Neuron (in vitro differentiated cells): Measurements from ENCODE around the gene CNIH1.
"Not testable (repeated sequence)": the region's sequence is repeated elsewhere in the genome, so short reads cannot be mapped to it uniquely, and the experiment has no call there.

Experiments
- H2AFZ ChIP-seq: one replicate; pipeline ENCODE4 v1.6.1; 2013; ENCODE audit warnings: low read depth, mild to moderate bottlenecking, inconsistent platforms, low read length, moderate library complexity
- H3K27me3 ChIP-seq: one replicate; pipeline ENCODE4 v1.6.1; 2013; ENCODE audit warnings: low read length; ENCODE audit not compliant: insufficient read depth
- H3K36me3 ChIP-seq: one replicate; pipeline ENCODE4 v1.6.1; 2013; ENCODE audit warnings: low read length; ENCODE audit not compliant: insufficient read depth
- H3K4me1 ChIP-seq: one replicate; pipeline ENCODE4 v1.6.1; 2013; ENCODE audit warnings: low read length; ENCODE audit not compliant: insufficient read depth
- H3K4me3 ChIP-seq: 2 replicates; pipeline ENCODE4 v1.5.1; 2013; ENCODE audit warnings: mild to moderate bottlenecking, low read length, moderate library complexity
- H3K9me3 ChIP-seq: one replicate; pipeline ENCODE4 v1.6.1; 2013; ENCODE audit warnings: low read length

CNIH1 gene

DNA sequence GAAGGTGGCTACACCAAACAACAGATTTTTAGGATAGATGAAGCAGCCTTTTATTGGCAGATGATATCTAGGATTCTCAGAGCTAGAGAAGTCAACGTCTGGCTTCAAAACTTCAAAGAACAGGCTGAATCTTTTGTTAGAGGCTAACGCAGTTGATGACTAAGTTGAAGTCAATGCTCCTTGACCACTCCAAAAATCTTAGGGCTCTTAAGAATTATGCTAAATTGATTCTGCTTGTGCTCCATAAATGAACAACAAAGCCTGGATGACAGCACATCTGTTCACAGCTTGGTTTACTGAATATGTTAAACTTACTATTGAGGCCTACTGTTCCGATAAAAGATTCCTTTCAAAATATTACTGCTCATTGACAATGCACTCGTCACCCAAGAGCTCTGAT, 57.3 kb downstream of the CNIH1 start:
- Histone ChIP-seq H3K9me3 (no peaks in the 10 kb centered on the region), H3K4me3 (no peak overlapping the region), H3K36me3 (no peaks in the 10 kb centered on the region), H3K27me3 (no peaks in the 10 kb centered on the region), H3K4me1 (peaks cover 13% of the 10 kb centered on the region), H2AFZ (no peak overlapping the region)

DNA sequence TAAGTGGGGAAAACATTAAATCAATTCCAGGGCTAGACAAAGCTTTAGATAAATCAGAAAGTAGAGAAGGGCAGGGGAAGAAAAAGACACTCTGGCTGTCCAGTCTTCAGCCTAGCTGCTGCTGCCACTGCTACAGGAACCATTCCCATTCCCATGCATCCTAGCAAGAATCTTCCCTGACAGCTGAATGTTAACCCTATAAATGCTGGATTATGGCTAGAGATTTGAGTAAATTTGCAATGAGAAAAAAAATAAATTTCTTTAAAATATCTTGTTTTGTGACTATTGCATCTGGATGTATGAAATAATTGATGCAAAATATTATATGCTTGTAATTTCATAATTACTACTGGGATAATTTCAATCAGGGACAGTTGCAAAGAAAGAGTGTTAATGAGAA, 59.4 kb downstream of the CNIH1 start:
- Histone ChIP-seq H3K4me3 (no peak overlapping the region), H3K4me1 (peaks cover 11% of the 10 kb centered on the region), H3K27me3 (no peaks in the 10 kb centered on the region), H2AFZ (no peak overlapping the region), H3K36me3 (no peaks in the 10 kb centered on the region), H3K9me3 (no peaks in the 10 kb centered on the region)

DNA sequence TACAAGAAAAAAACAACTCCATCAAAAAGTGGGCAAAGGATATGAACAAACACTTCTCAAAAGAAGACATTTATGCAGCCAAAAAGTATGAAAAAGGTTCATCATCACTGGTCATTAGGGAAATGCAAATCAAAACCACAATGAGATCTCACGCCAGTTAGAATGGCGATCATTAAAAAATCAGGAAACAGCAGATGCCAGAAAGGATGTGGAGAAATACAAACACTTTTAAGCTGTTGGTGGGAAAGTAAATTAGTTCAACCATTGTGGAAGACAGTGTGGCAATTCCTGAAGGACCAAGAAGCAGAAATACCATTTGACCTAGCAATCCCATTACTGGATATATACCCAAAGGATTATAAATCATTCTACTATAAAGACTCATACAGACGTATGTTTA, 60.6 kb downstream of the CNIH1 start:
- not testable (repeated sequence) for H3K36me3 ChIP-seq, H3K9me3 ChIP-seq, H3K4me3 ChIP-seq, H3K27me3 ChIP-seq, H2AFZ ChIP-seq, H3K4me1 ChIP-seq

DNA sequence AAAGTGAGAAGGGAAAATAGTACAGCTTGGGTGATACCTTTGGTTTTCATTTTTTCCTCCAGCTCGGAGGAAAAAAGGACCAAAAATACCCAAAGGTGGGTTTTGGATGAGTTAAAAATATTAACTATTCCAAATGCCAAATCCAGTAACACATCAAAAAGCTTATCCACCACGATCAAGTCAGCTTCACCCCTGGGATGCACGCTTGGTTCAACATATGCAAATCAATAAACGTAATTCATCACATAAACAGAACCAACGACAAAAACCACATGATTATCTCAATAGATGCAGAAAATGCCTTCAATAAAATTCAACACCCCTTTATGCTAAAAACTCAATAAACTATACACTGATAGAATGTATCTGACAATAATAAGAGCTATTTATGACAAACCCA, 62.3 kb downstream of the CNIH1 start:
- not testable (repeated sequence) for H3K36me3 ChIP-seq, H3K4me3 ChIP-seq, H3K9me3 ChIP-seq, H2AFZ ChIP-seq, H3K4me1 ChIP-seq, H3K27me3 ChIP-seq

DNA sequence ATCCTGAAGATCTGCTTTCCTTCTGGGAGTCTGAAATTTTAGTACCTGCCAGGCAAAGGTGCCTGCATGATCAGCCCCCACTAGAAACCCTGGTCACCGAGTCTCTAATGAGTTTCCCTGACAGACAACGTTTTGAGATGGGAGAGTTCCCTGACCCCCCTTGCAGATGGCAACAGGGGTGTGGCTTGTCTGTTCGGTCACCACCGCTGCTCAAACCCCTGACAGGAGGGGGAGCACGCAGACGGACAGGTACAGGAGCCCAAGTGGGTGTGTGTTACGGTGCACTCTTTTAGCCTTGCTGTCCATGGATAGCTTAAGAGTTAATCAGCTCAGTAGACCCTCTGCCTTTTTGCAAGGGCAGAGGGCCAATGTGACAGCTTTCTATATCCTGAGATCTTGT, 63.7 kb downstream of the CNIH1 start:
- Histone ChIP-seq H3K4me3 (no peak overlapping the region), H3K4me1 (peaks cover 2% of the 10 kb centered on the region), H2AFZ (no peak overlapping the region), H3K36me3 (no peaks in the 10 kb centered on the region), H3K27me3 (peaks cover 5% of the 10 kb centered on the region), H3K9me3 (no peaks in the 10 kb centered on the region)

DNA sequence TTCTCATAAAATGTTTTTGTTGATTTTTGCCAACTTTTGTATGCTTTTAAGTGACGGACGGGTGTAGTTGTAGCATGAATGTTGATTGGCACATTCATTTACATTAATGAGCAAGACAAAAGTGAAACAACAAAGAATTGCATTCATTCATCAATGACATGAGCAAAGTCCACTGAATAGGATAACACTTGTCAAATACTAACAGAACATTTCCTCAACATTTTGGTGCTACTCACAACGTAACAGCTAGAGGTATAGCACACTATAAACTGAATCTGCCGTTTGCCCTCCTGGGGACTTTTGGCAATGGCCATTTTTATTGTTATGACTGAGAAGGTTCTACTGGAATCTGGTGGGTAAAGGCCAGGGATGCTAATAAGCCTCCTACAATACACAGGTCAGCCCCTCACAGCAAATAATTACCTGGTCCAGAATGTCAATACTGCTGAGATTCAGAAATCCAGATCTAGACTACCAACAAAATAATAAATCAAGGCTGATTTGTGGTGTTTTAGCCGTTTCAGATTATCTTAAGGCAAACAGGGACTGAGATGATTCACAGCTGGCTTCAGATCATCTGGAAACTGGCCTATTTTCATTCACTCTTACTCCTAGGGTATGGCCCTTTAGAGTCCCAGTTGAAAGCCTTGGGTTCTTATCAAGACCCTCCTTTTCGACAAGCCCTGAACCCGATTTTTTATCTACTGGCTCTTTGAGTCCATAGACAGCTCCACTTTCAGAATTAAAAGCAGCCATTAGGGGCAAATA, 66.9 kb downstream of the CNIH1 start:
- H3K4me1 ChIP-seq: no peaks in the 10 kb centered on the region
- no peaks in the 10 kb centered on the region for H3K36me3 ChIP-seq
- H3K4me3 ChIP-seq: no peak overlapping the region
- no peaks in the 10 kb centered on the region for H3K9me3 ChIP-seq
- peaks cover 5% of the 10 kb centered on the region for H3K27me3 ChIP-seq
- no peak overlapping the region for H2AFZ ChIP-seq
